Airway epithelial cell (primary cell): Measurements from ENCODE around the gene ECM2. TPM values are rescaled to one million over a fixed set of nuclear protein-coding genes. Genes with fewer than 3 reads are reported as not detected.

Experiments
- total RNA-seq: library from RNA; depleted of rRNA; stranded (reverse); fragments of >200 nt; gene quantifications from 2 replicates; pipeline ENCODE4 v1.2.3, GENCODE V29; 2015

ECM2 gene
- 0.21 TPM in 1 of 2 replicates, not detected in the other for total RNA-seq

GRCh38 chr9:92535940-92536850 lies at the start of gene ECM2:
ECM2 (minus strand) TSS chr9:92535990; CDS start chr9:92522866, 13,124 bp downstream.

GRCh38 chr9:92482329-92482728 lies 53.5 kb downstream of the ECM2 start, which contains the start of gene ASPN:
ASPN (minus strand) TSS chr9:92482506.

Other genes starting within 250 kb of the ECM2 start
- 122 and 130 TPM in 2 replicates for gene IARS1, start 242.3 kb downstream of the ECM2 start, total RNA-seq
- 17.8 and 21.1 TPM in 2 replicates for gene NOL8, start 210.6 kb downstream of the ECM2 start, total RNA-seq
- 2.3 and 4.8 TPM in 2 replicates for gene CENPP, start 210.0 kb downstream of the ECM2 start, total RNA-seq
- not detected in 2 replicates for gene OGN, start 131.4 kb downstream of the ECM2 start, total RNA-seq
- not detected in 2 replicates for gene OMD, start 111.5 kb downstream of the ECM2 start, total RNA-seq
- gene ASPN, start 53.5 kb downstream of the ECM2 start, total RNA-seq, result not detected in 2 replicates
- 17.0 and 25.3 TPM in 2 replicates for gene IPPK, start 134.1 kb upstream of the ECM2 start, total RNA-seq
- gene BICD2, start 228.8 kb upstream of the ECM2 start, total RNA-seq, result 79.8 and 104 TPM in 2 replicates